Sigmoid colon (tissue), 3 donors: ENCODE measurements around the gene RASD1.

ENCODE experiments used
- POLR2A ChIP-seq, 2 donors: fragments of 450-650 bp; IDR thresholded peaks; one replicate each; pipeline ENCODE4 v1.6.1; 2016; ENCODE audit warnings: antibody characterized with exemption in 2 of 2, mild to moderate bottlenecking in 2 of 2, moderate library complexity in 2 of 2
- TF ChIP-seq, protein P1 (sequence below), 4 experiments: fragments of 450-650 bp in 3 of 4; fragments of 200-600 bp in 1 of 4; IDR thresholded peaks; one replicate each; pipeline ENCODE4 v1.5.1; 2016 to 2019; ENCODE audit warnings: antibody characterized with exemption in 4 of 4, mild to moderate bottlenecking in 3 of 4, moderate library complexity in 2 of 4

DNA sequence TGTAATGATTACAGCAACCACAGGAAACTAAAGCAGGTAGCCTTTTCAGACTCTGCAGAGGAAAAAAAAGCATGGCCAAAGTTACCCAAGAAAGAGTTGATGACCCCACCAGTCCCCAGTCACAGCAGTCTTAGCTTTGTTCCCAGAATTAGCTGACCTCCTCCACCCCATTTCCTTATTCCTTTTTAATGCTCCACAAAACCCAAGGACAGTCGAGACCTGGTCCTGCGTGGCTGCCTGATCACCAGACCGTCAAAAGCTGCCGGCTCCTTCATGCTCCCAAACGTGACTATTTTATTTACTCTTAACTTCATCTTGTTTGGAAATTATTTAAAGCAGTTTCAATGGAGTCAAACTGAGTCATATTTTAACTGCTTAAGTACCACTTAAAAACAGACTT, 48.1 kb downstream of the RASD1 start:
- TF ChIP-seq, protein P1, sequence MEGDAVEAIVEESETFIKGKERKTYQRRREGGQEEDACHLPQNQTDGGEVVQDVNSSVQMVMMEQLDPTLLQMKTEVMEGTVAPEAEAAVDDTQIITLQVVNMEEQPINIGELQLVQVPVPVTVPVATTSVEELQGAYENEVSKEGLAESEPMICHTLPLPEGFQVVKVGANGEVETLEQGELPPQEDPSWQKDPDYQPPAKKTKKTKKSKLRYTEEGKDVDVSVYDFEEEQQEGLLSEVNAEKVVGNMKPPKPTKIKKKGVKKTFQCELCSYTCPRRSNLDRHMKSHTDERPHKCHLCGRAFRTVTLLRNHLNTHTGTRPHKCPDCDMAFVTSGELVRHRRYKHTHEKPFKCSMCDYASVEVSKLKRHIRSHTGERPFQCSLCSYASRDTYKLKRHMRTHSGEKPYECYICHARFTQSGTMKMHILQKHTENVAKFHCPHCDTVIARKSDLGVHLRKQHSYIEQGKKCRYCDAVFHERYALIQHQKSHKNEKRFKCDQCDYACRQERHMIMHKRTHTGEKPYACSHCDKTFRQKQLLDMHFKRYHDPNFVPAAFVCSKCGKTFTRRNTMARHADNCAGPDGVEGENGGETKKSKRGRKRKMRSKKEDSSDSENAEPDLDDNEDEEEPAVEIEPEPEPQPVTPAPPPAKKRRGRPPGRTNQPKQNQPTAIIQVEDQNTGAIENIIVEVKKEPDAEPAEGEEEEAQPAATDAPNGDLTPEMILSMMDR (IDR thresholded peaks at IDR 0.05), result no peak
- TF ChIP-seq POLR2A (IDR thresholded peaks at IDR 0.05), result no peak
